HG03045 (cell line): ENCODE measurements around the gene LHX2.

ENCODE experiments used
- ATAC-seq: cut with Tn5 transposase; IDR thresholded peaks from one replicate; pipeline ENCODE4 v1.9.1; 2021; ENCODE audit warnings: mild to moderate bottlenecking, moderate library complexity; ENCODE audit not compliant: unreplicated experiment

The LHX2 gene

GRCh38 chr9:124012368-124013301 is 1.1 kb downstream of the LHX2 start:
- no peak for ATAC-seq

DNA sequence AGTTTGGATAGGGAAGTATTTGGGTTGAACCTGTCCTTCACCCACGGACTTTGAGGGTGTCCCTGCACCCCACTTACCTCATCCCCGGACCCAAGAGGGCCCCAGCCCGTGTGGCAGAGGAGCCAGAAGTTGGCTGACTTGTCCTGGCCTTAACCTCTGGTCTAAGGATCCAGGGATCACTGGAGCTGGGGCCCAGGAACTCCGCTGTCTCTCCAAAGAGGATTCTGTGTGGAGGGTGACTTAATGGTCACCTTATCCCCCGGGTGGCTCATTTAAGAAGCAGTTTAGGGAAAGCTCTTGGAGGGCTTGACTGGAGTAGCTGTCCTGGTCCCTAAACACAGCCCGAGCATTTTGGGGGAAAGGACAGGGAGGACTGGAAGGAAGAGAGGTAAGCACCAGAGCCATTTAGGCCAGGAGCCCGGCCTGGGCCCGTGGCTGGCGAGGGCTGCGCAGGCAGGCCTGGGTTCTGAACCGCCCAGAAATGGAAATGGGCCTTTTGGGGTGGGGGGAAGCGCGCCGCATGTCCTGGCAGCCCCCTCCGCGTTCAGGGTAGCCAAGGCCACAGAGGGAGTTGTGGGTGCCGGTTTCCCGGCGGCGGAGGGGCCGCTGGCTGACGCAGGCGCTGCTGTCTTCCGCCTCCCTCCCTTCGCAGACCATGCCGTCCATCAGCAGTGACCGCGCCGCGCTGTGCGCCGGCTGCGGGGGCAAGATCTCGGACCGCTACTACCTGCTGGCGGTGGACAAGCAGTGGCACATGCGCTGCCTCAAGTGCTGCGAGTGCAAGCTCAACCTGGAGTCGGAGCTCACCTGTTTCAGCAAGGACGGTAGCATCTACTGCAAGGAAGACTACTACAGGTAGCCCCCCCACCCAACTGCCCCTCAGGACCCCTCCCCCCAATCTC is 2.0 kb downstream of the LHX2 start:
- ATAC-seq, result no peak

GRCh38 chr9:124014211-124014955 is 2.8 kb downstream of the LHX2 start:
- ATAC-seq, result no peak

DNA sequence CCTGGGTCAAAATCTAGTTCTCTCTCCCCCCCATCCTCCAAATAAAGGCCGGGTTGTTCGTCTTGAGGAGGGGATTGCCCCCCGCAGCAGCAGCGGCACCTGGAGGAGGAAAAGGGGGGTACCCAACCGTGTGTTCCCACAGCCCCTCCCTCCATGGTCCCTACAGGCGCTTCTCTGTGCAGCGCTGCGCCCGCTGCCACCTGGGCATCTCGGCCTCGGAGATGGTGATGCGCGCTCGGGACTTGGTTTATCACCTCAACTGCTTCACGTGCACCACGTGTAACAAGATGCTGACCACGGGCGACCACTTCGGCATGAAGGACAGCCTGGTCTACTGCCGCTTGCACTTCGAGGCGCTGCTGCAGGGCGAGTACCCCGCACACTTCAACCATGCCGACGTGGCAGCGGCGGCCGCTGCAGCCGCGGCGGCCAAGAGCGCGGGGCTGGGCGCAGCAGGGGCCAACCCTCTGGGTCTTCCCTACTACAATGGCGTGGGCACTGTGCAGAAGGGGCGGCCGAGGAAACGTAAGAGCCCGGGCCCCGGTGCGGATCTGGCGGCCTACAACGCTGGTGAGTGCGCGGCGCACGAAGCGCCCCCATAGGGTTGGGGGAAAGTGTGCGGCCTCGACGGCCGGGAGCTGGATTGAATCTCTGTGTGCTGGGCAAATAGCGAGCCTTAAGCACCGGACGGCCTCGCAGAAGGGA is 3.5 kb downstream of the LHX2 start:
- no peak for ATAC-seq

- no peak for ATAC-seq
Observed at GRCh38 chr9:124015661-124016131, 4.1 kb downstream of the LHX2 start.

GRCh38 chr9:124016175-124017050 is 4.8 kb downstream of the LHX2 start:
- ATAC-seq, result no peak

DNA sequence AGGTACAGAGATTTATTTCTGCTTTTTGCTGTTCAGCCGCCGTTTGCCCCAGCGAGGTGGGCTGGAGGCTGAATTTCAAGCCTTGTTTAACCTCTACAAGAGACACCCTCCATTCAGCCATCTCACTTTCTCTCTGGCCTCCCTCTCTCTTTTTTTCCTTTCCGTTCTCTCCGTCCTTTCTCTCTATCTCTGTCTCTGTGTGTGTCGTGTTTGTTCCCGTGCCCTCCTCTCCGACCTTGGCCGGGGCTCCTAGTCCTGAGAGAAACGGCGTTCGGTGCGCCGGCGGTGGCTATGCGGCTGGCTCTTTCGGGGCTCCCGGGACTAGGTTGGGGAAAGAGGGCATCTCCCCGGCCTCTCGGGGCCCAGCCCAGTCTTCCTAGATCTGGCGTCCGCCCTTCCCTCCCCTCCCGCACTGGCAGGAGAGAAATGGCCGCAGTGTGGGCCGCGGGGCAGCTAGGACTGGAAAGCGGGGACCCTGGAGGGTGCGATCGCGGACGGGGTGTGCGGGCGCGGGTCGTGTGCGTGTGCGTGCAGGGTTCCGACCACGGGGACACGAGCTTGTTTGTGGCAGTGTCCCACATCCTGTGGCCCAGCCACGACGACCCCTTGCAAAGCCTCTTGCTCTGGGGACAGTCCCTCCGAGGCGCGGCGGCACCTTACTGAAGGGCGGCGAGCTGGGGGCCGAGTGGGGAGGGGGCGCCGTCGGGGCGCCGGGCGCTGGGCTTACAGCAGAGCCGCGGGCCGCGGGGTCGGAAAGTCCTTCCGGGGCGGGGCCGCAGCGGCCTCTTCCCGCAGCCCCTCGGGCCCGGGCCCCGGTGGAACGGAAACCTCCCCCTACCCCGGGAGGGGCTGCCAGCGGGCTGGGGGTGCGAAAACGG is 5.7 kb downstream of the LHX2 start:
- ATAC-seq, result no peak

DNA sequence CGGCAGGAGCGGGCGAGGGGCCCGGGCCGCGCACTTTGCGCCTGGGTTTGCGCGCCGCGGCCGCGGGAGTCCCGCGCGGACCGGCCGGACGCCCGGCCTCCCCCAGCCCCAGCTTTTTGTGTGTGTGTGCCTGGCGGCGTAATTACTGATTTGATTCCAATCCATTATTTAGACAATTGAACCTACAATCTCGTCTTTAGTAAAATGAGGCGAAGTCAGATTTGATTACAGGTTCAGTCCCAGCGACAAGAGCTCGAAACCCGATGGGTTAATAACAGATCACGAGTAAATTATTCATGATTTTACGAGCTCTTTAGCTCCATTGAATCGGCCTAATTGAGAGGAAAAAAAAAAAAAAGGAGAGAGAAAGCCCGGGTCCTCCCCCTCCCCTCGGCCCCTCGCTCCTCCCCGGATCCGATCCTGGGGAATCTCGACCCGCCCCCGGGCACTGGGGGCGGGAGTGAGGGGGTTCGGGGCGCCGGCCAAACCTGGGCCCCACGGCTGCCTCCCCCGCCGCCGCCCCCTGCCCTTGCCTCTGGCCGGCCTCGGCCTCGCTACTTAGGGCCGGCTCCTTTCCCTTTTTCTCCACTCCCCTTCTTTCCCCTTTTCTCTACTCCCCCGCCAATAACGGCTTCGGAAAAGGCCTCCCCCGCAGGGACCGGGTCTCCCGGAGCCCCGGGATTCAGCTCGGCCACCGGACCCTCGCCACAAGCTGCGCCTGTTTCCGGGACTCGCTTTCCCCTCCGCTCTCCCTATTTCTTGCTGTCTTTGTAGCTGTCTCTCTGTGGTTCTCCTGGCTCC is 6.6 kb downstream of the LHX2 start:
- no peak for ATAC-seq

DNA sequence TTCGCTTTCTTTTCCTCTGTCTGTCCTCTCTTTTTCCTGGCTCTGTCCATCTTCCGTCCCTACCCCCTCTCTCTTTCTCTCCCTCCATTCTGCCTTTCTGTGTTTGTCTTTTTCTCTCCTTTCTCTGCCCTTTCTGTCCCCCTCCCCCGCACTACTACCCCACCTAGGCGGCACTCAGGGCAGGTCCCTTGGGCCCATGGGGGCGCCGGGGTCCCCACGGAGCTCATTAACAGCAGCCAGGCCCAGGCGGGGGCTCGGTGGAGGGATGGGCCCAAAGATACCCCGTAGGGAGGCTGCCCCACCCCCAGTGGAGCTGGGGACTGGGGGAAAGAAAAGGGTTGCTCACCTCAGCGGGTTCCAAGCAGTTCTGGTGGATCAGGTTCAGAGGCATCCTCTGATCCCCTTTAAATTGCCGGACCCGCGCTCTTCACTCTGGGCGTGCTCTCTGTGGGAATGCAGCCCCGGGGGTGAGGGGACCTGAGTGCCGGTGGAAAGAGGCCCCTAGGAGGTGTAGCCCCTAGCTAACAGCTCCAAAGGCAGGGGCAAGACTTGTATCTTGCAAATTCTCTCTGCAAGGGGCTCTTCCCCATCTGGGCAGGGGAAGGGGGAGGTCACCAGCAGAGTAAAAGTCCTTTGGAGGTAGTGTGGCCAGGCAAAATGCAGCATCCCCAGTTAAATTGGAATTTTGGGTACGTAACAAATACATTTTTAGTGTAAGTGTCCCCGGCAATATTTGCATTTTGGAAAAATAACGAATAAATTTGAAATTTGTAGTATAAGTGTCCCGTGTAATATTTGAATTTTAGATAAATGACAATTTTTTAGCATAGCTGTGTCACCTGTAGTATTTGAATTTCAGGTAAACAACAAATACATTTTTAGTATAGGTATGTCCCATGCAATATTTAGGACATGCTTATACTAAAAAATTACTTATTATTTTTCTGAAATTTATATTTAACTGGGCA is 7.4 kb downstream of the LHX2 start:
- ATAC-seq, result no peak

GRCh38 chr9:124019771-124020519 is 8.4 kb downstream of the LHX2 start:
- ATAC-seq, result no peak

DNA sequence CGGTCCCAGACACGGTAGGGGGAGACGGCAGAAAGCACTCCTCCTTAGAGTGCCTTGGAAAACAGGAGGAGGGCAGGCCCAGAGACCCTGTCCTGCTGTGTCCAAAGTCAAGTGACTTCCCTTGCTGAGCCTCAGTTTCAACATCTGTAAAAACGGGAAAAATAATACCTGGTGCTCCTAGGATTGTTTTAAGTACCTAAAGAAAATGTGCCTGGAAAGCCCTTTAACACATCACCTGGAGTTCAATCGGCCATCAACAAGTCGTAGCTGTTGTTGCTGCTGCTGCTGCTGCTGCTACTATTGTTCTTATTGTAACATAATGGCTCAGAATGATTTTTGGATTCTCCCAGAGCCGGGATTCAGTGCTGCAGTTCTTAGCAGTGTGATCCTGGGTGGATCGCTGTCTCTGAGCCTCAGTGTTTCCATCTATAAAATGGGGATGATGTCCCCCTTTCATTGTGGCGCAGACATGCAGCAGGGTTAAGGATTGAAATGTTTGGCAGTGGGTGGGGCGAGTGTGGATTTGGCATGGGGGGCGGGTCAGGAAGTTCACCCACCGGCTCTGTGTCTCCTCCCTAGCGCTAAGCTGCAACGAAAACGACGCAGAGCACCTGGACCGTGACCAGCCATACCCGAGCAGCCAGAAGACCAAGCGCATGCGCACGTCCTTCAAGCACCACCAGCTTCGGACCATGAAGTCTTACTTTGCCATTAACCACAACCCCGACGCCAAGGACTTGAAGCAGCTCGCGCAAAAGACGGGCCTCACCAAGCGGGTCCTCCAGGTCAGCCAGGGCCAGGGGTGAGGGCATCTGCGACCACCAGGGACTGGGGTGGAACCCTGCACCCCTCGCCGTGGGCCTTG is 9.2 kb downstream of the LHX2 start:
- ATAC-seq, result no peak

DNA sequence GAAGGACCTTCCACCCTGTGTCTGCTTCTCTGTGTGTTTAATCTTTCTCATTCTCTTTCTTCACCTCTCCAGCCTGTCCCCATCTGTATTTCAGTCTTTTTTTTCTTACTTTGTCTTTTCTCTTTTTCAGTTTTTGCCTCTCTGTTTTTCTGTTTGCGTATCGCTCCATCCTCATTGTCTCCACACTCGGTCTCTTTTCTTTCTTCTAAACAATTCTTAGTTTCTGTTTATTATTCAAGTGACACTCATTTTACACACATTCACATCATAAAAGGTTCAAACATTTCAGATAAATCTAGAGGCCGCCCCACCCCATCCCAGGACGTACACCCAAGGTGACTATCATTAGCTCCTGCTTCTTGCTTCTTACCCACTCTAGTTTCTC is 9.8 kb downstream of the LHX2 start:
- ATAC-seq, result no peak

- no peak for ATAC-seq
Observed at GRCh38 chr9:124022201-124023121, 10.9 kb downstream of the LHX2 start.

GRCh38 chr9:124024107-124024506 is 12.5 kb downstream of the LHX2 start:
- no peak for ATAC-seq
